IMR-90 (cell line): ENCODE results near the gene GALNT13. TPM values are rescaled to one million over a fixed set of nuclear protein-coding genes. Genes with fewer than 3 reads are reported as not detected.

ENCODE experiments used
- ATAC-seq: fragments of 200-7000 bp; cut with Tn5 transposase; 2 replicates; pipeline ENCODE4 v1.9.1; 2020; ENCODE audit warnings: low read depth, mild to moderate bottlenecking, moderate library complexity
- BruUV-seq: library from RNA; stranded (reverse); fragments of 400-500 nt; replicated peaks from 2 replicates; lab custom pipeline; 2021; lab: Mats Ljungman, UMichigan
- CTCF ChIA-PET: fragments of 300-600 bp; formaldehyde crosslinking; extraction: SDS; loops from one replicate; lab custom pipeline; 2021; ENCODE audit warnings: antibody characterized with exemption; lab: Yijun Ruan, JAX
- POLR2A ChIA-PET: fragments of 300-600 bp; sonication (Branson Sonifier 250); formaldehyde crosslinking; loops from one replicate; lab custom pipeline; 2022; ENCODE audit warnings: antibody characterized with exemption; ENCODE audit not compliant: unreplicated experiment; lab: Charles Lee
- DNase-seq: peaks from one replicate; pipeline ENCODE4 v3.0.0; 2013
- H2AFZ ChIP-seq: replicated peaks from 2 replicates; pipeline ENCODE3; 2013; ENCODE audit warnings: low read length, mild to moderate bottlenecking; ENCODE audit not compliant: poor library complexity
- H2AK5ac ChIP-seq: 2 replicates; pipeline ENCODE4 v1.6.1; 2013; ENCODE audit warnings: low read depth, low read length, inconsistent platforms
- H2AK9ac ChIP-seq: replicated peaks from 2 replicates; pipeline ENCODE3; 2013; ENCODE audit warnings: mild to moderate bottlenecking, low read depth, low read length, moderate library complexity; ENCODE audit not compliant: poor library complexity
- H2BK120ac ChIP-seq: 2 replicates; pipeline ENCODE4 v1.6.1; 2013; ENCODE audit warnings: low read depth, low read length, inconsistent platforms
- H2BK15ac ChIP-seq: 3 replicates; pipeline ENCODE4 v1.6.1; 2013; ENCODE audit warnings: low read depth, low read length, inconsistent platforms
- H2BK20ac ChIP-seq: 2 replicates; pipeline ENCODE4 v1.6.1; 2013; ENCODE audit warnings: low read depth, mild to moderate bottlenecking, inconsistent platforms, low read length, moderate library complexity
- H2BK5ac ChIP-seq: 2 replicates; pipeline ENCODE4 v1.6.1; 2013; ENCODE audit warnings: mild to moderate bottlenecking, low read depth, low read length, inconsistent platforms; ENCODE audit not compliant: poor library complexity, severe bottlenecking
- H3K14ac ChIP-seq: replicated peaks from 2 replicates; pipeline ENCODE4 v1.6.1; 2013; ENCODE audit warnings: low read depth, low read length, inconsistent platforms
- H3K18ac ChIP-seq: 2 replicates; pipeline ENCODE4 v1.6.1; 2013; ENCODE audit warnings: low read depth, low read length, control low read depth
- H3K23ac ChIP-seq: 2 replicates; pipeline ENCODE4 v1.6.1; 2013; ENCODE audit warnings: low read depth, low read length, inconsistent platforms
- H3K27ac ChIP-seq: 2 replicates; pipeline ENCODE4 v1.5.1; 2013; ENCODE audit warnings: mild to moderate bottlenecking, control low read depth, low read length; ENCODE audit not compliant: insufficient read depth
- H3K27me3 ChIP-seq: 2 replicates; pipeline ENCODE4 v1.6.1; 2013; ENCODE audit warnings: low read length; ENCODE audit not compliant: control insufficient read depth, insufficient read depth
- H3K36me3 ChIP-seq: 2 replicates; pipeline ENCODE4 v1.6.1; 2013; ENCODE audit warnings: low read length, mixed read lengths; ENCODE audit not compliant: control insufficient read depth, insufficient read depth
- H3K4ac ChIP-seq: 2 replicates; pipeline ENCODE4 v1.6.1; 2013; ENCODE audit warnings: low read depth, low read length, inconsistent platforms
- H3K4me1 ChIP-seq: 2 replicates; pipeline ENCODE4 v1.6.1; 2013; ENCODE audit warnings: low read length, mixed read lengths; ENCODE audit not compliant: control insufficient read depth, insufficient read depth
- H3K4me2 ChIP-seq: 2 replicates; pipeline ENCODE4 v1.6.1; 2013; ENCODE audit warnings: low read depth, mild to moderate bottlenecking, control low read depth, low read length, moderate library complexity
- H3K4me3 ChIP-seq: 2 replicates; pipeline ENCODE4 v1.5.1; 2013; ENCODE audit warnings: low read depth, mild to moderate bottlenecking, control low read depth, low read length, moderate library complexity; ENCODE audit not compliant: insufficient read depth
- H3K56ac ChIP-seq: 2 replicates; pipeline ENCODE4 v1.6.1; 2013; ENCODE audit warnings: low read length, inconsistent platforms; ENCODE audit not compliant: insufficient read depth; ENCODE audit errors: extremely low read depth
- H3K79me1 ChIP-seq, 2 experiments: 2 replicates each; pipeline ENCODE4 v1.6.1; 2013; ENCODE audit warnings: low read length in 2 of 2, inconsistent platforms in 1 of 2, low read depth in 1 of 2
- H3K9ac ChIP-seq: 2 replicates; pipeline ENCODE4 v1.6.1; 2013; ENCODE audit warnings: low read depth, low read length, control low read depth
- H3K9me1 ChIP-seq: 2 replicates; pipeline ENCODE4 v1.6.1; 2013; ENCODE audit warnings: low read length, inconsistent platforms; ENCODE audit not compliant: insufficient read depth
- H3K9me3 ChIP-seq: 2 replicates; pipeline ENCODE4 v1.6.1; 2013; ENCODE audit warnings: low read length; ENCODE audit not compliant: control insufficient read depth, insufficient read depth
- H4K20me1 ChIP-seq: 2 replicates; pipeline ENCODE4 v1.6.1; 2013; ENCODE audit warnings: low read length, inconsistent platforms; ENCODE audit not compliant: insufficient read depth
- H4K5ac ChIP-seq: 2 replicates; pipeline ENCODE4 v1.6.1; 2013; ENCODE audit warnings: mild to moderate bottlenecking, low read depth, low read length, control low read depth
- H4K8ac ChIP-seq, 2 experiments: 2 replicates each; pipeline ENCODE4 v1.6.1; 2013; ENCODE audit warnings: low read depth in 2 of 2, low read length in 2 of 2, control low read depth in 1 of 2, inconsistent platforms in 1 of 2
- H4K91ac ChIP-seq: 2 replicates; pipeline ENCODE4 v1.6.1; 2013; ENCODE audit warnings: low read depth, low read length, inconsistent platforms; ENCODE audit not compliant: insufficient read depth
- BHLHE40 ChIP-seq: fragments of 150-350 bp; IDR thresholded peaks from 2 replicates; pipeline ENCODE4 v1.6.1; 2016; ENCODE audit warnings: mild to moderate bottlenecking, low read depth, low read length
- CEBPB ChIP-seq: IDR thresholded peaks from 2 replicates; pipeline ENCODE4 v1.6.1; 2012; ENCODE audit warnings: low read depth, low read length, improper control_type of control experiment
- CHD1 ChIP-seq: IDR thresholded peaks from 2 replicates; pipeline ENCODE4 v1.6.1; 2012; ENCODE audit warnings: low read depth, low read length, improper control_type of control experiment
- CTCF ChIP-seq: conservative IDR thresholded peaks from 2 replicates; pipeline ENCODE4 v1.5.1; 2012; ENCODE audit warnings: mild to moderate bottlenecking, low read depth, low read length, improper control_type of control experiment
- ELK1 ChIP-seq: fragments of 150-350 bp; IDR thresholded peaks from 2 replicates; pipeline ENCODE4 v1.6.1; 2016; ENCODE audit warnings: low read depth, mild to moderate bottlenecking, low read length, moderate library complexity, borderline replicate concordance
- FOS ChIP-seq: fragments of 150-350 bp; IDR thresholded peaks from 2 replicates; pipeline ENCODE4 v1.6.1; 2016; ENCODE audit warnings: low read depth, low read length
- MAFK ChIP-seq: IDR thresholded peaks from 2 replicates; pipeline ENCODE4 v1.6.1; 2012; ENCODE audit warnings: low read depth, low read length, improper control_type of control experiment
- MAZ ChIP-seq: IDR thresholded peaks from 2 replicates; pipeline ENCODE4 v1.6.1; 2012; ENCODE audit warnings: low read depth, mild to moderate bottlenecking, low read length, improper control_type of control experiment, moderate library complexity, borderline replicate concordance
- MXI1 ChIP-seq: IDR thresholded peaks from 2 replicates; pipeline ENCODE4 v1.6.1; 2012; ENCODE audit warnings: low read depth, mild to moderate bottlenecking, low read length, moderate library complexity, borderline replicate concordance
- NFE2L2 ChIP-seq: fragments of 150-350 bp; IDR thresholded peaks from 2 replicates; pipeline ENCODE4 v1.6.1; 2016; ENCODE audit warnings: low read depth, mild to moderate bottlenecking, low read length
- POLR2A ChIP-seq: IDR thresholded peaks from 2 replicates; pipeline ENCODE4 v1.6.1; 2012; ENCODE audit warnings: mild to moderate bottlenecking, low read depth, low read length
- RAD21 ChIP-seq: IDR thresholded peaks from 2 replicates; pipeline ENCODE4 v1.6.1; 2012; ENCODE audit warnings: low read length, improper control_type of control experiment
- RCOR1 ChIP-seq: IDR thresholded peaks from 2 replicates; pipeline ENCODE4 v1.6.1; 2012; ENCODE audit warnings: mild to moderate bottlenecking, low read length, improper control_type of control experiment; ENCODE audit not compliant: insufficient replicate concordance
- RFX5 ChIP-seq: IDR thresholded peaks from 2 replicates; pipeline ENCODE4 v1.8.0; 2012; ENCODE audit warnings: low read depth, mild to moderate bottlenecking, low read length, moderate library complexity
- SMC3 ChIP-seq: fragments of 150-350 bp; IDR thresholded peaks from 2 replicates; pipeline ENCODE4 v1.6.1; 2016; ENCODE audit warnings: low read depth, mild to moderate bottlenecking, antibody characterized with exemption, low read length, moderate library complexity
- USF2 ChIP-seq: fragments of 150-350 bp; IDR thresholded peaks from 2 replicates; pipeline ENCODE4 v1.6.1; 2017; ENCODE audit warnings: mild to moderate bottlenecking, antibody characterized with exemption, low read length, low read depth
- WGBS, 2 experiments: methylation state at CpG; one replicate each; pipeline versions ENCODE4 v1.1.5 to v1.1.7; 2013; ENCODE audit warnings: missing lambda C conversion rate in 2 of 2; ENCODE audit not compliant: insufficient read length in 1 of 2; ENCODE audit errors: extremely low coverage in 2 of 2; 5-methylcytosine and 5-hydroxymethylcytosine counted together
- dilution Hi-C: fragments of 300-500 bp; cut with HindIII; formaldehyde crosslinking; loops from one replicate; pipeline ENCODE4 v1.14.3; 2018; ENCODE audit warnings: low sequenced_read_pairs; ENCODE audit not compliant: unreplicated experiment
- in situ Hi-C: fragments of 300-500 bp; cut with MboI; formaldehyde crosslinking; loops from 3 replicates; pipeline ENCODE4 v1.14.3; 2019; ENCODE audit warnings: low sequenced_read_pairs, inconsistent platforms, mixed read lengths
- intact Hi-C: fragments of 100-400 bp; cut with micrococcal nuclease; formaldehyde crosslinking; loops from 2 replicates; pipeline ENCODE4 v1.10.0; 2022
- polyA plus RNA-seq, 3 experiments: library from polyadenylated mRNA; depleted of rRNA; stranded (reverse); fragments of >200 nt; gene quantifications; 2 replicates each; pipeline ENCODE4 v1.2.3, GENCODE V29; 2012; ENCODE audit warnings: low replicate concordance in 1 of 3
- total RNA-seq: library from RNA; depleted of rRNA; stranded (reverse); fragments of >200 nt; gene quantifications from 2 replicates; pipeline ENCODE4 v1.2.3, GENCODE V29; 2012

GALNT13 gene
- total and polyA plus RNA-seq, 2 of the 4 experiments (the other 2 are of a cell fraction) = 0.03 TPM; not detected in 1

GRCh38 chr2:154280543-154280942 lies 408.8 kb downstream of the GALNT13 start:
- no peak overlapping the region for H3K27ac ChIP-seq
- in situ Hi-C loops (no loop called here), intact Hi-C loops (no loop called here), dilution Hi-C loops (no loop called here)
- no peak for ATAC-seq
- H3K18ac ChIP-seq = no peak overlapping the region
- ChIA-PET POLR2A (no interaction called here), CTCF (no interaction called here)
- no peak overlapping the region for H4K8ac ChIP-seq
- H3K4me2 ChIP-seq = no peak overlapping the region
- no peak overlapping the region for H3K4ac ChIP-seq
- no peak overlapping the region for H2BK20ac ChIP-seq
- no peak overlapping the region for H4K91ac ChIP-seq
- no TSS peak for BruUV-seq
- H3K4me1 ChIP-seq = no peaks in the 10 kb centered on the region
- no peaks in the 10 kb centered on the region for H3K79me1 ChIP-seq
- no peaks in the 10 kb centered on the region for H3K36me3 ChIP-seq
- no peak overlapping the region for H2AFZ ChIP-seq
- no peak overlapping the region for H2BK5ac ChIP-seq
- no peak for DNase-seq
- H4K5ac ChIP-seq = no peak overlapping the region
- no peak overlapping the region for H2AK5ac ChIP-seq
- no peak overlapping the region for H2BK120ac ChIP-seq
- H3K14ac ChIP-seq = no peak overlapping the region
- no peaks in the 10 kb centered on the region for H3K9me1 ChIP-seq
- no peak overlapping the region for H3K9ac ChIP-seq
- no peak overlapping the region for H3K23ac ChIP-seq
- no peak overlapping the region for H3K4me3 ChIP-seq
- no peak overlapping the region for H2BK15ac ChIP-seq
- WGBS, 2 experiments = no CpG with 5 or more reads among the region's 2 CpGs
- peaks cover 1% of the 10 kb centered on the region for H3K9me3 ChIP-seq
- TF ChIP-seq CTCF = no peak
- no peak for TF ChIP-seq CEBPB
- no peak for TF ChIP-seq RCOR1
- no peak for TF ChIP-seq RFX5
- no peak for TF ChIP-seq MXI1
- no peak for TF ChIP-seq BHLHE40
- no peak for TF ChIP-seq MAFK
- TF ChIP-seq MAZ = no peak
- TF ChIP-seq SMC3 = no peak
- TF ChIP-seq NFE2L2 = no peak
- TF ChIP-seq USF2 = no peak
- TF ChIP-seq CHD1 = no peak
- TF ChIP-seq ELK1 = no peak
- no peak for TF ChIP-seq POLR2A
- no peak for TF ChIP-seq FOS
- TF ChIP-seq RAD21 = no peak
- no peak overlapping the region for H3K56ac ChIP-seq
- H4K20me1 ChIP-seq = no peaks in the 10 kb centered on the region
- H3K27me3 ChIP-seq = no peaks in the 10 kb centered on the region
- H2AK9ac ChIP-seq = no peak overlapping the region
